CD14-positive monocyte (primary cell): ENCODE data around the gene INF2. TPM values are rescaled to one million over a fixed set of nuclear protein-coding genes. Genes with fewer than 3 reads are reported as not detected.
A peak's percentile ranks its signal among the peaks of the same experiment; 100 is the strongest.

ENCODE experiments used
- DNase-seq, 3 donors: peaks; one replicate each; pipeline ENCODE4 v3.0.0-alpha.2; 2011 to 2022
- H2AFZ ChIP-seq: 2 replicates; pipeline ENCODE4 v1.6.0; 2012; ENCODE audit warnings: mild to moderate bottlenecking, low read depth, low read length, inconsistent platforms; ENCODE audit not compliant: insufficient read depth, poor library complexity, severe bottlenecking
- H3K27ac ChIP-seq, 2 donors: 1 replicate in 1 of 2; 2 replicates in 1 of 2; pipeline ENCODE4 v1.5.1; 2012 to 2013; ENCODE audit warnings: low read length in 2 of 2, control low read depth in 1 of 2, inconsistent platforms in 1 of 2, low read depth in 1 of 2, mild to moderate bottlenecking in 1 of 2
- H3K27me3 ChIP-seq, 2 donors: one replicate each; pipeline versions ENCODE4 v1.6.0 to v1.6.1; 2011 to 2013; ENCODE audit warnings: low read length in 2 of 2; ENCODE audit not compliant: control insufficient read depth in 2 of 2, insufficient read depth in 2 of 2
- H3K36me3 ChIP-seq, 2 donors: replicated peaks in 1 of 2; 1 replicate in 1 of 2; 2 replicates in 1 of 2; pipeline versions ENCODE4 v1.5.1 to v1.6.1; 2012 to 2013; ENCODE audit warnings: low read length in 2 of 2, control low read depth in 1 of 2, inconsistent platforms in 1 of 2, mild to moderate bottlenecking in 1 of 2; ENCODE audit not compliant: insufficient read depth in 2 of 2, control insufficient read depth in 1 of 2
- H3K4me1 ChIP-seq, 2 donors: 1 replicate in 1 of 2; 2 replicates in 1 of 2; pipeline versions ENCODE4 v1.5.1 to v1.6.1; 2012 to 2013; ENCODE audit warnings: low read length in 2 of 2, control low read depth in 1 of 2, inconsistent platforms in 1 of 2, mild to moderate bottlenecking in 1 of 2, moderate library complexity in 1 of 2; ENCODE audit not compliant: insufficient read depth in 2 of 2, control insufficient read depth in 1 of 2
- H3K4me2 ChIP-seq: replicated peaks from 2 replicates; pipeline ENCODE3; 2012; ENCODE audit warnings: low read length, moderate library complexity, mild to moderate bottlenecking; ENCODE audit not compliant: poor library complexity, severe bottlenecking; ENCODE audit errors: extremely low read depth
- H3K4me3 ChIP-seq, 3 experiments: fragments of 200-600 bp in 1 of 3; sonication (generic) in 1 of 3; replicated peaks in 1 of 3; 1 replicate in 2 of 3; 2 replicates in 1 of 3; pipeline ENCODE4 v1.5.1; 2011 to 2013; ENCODE audit warnings: low read length in 3 of 3, mild to moderate bottlenecking in 3 of 3, control low read depth in 2 of 3, low read depth in 2 of 3, inconsistent platforms in 1 of 3, moderate library complexity in 1 of 3
- H3K79me2 ChIP-seq: 2 replicates; pipeline ENCODE4 v1.6.0; 2012; ENCODE audit warnings: mild to moderate bottlenecking, control low read depth, inconsistent platforms, low read length, moderate library complexity; ENCODE audit not compliant: insufficient read depth
- H3K9ac ChIP-seq: 2 replicates; pipeline ENCODE4 v1.6.0; 2017; ENCODE audit warnings: low read length, mild to moderate bottlenecking; ENCODE audit not compliant: insufficient read depth, poor library complexity, severe bottlenecking
- H3K9me3 ChIP-seq, 2 donors: replicated peaks in 1 of 2; 1 replicate in 1 of 2; 2 replicates in 1 of 2; pipeline versions ENCODE4 v1.5.1 to v1.6.1; 2012 to 2013; ENCODE audit warnings: low read length in 2 of 2, control low read depth in 1 of 2; ENCODE audit not compliant: control insufficient read depth in 1 of 2, insufficient read depth in 1 of 2
- H4K20me1 ChIP-seq: 2 replicates; pipeline ENCODE4 v1.6.0; 2012; ENCODE audit warnings: mild to moderate bottlenecking, low read length, control low read depth, moderate library complexity; ENCODE audit not compliant: insufficient read depth
- H3K27ac Mint-ChIP-seq, 7 donors: one replicate each; pipeline ENCODE4 v1.8.0; 2020; ENCODE audit warnings: mild to moderate bottlenecking in 7 of 7, mixed read lengths in 7 of 7, moderate library complexity in 6 of 7, inconsistent platforms in 2 of 7
- H3K27me3 Mint-ChIP-seq, 3 donors: one replicate each; pipeline ENCODE4 v1.8.0; 2021 to 2022; ENCODE audit warnings: low read depth in 3 of 3, mild to moderate bottlenecking in 3 of 3, mixed read lengths in 3 of 3, moderate library complexity in 3 of 3, inconsistent platforms in 1 of 3
- H3K36me3 Mint-ChIP-seq, 2 donors: one replicate each; pipeline ENCODE4 v1.8.0; 2020; ENCODE audit warnings: mixed read lengths in 2 of 2, inconsistent platforms in 1 of 2, mild to moderate bottlenecking in 1 of 2
- H3K4me1 Mint-ChIP-seq: one replicate; pipeline ENCODE4 v1.8.0; 2020; ENCODE audit warnings: mild to moderate bottlenecking, mixed read lengths
- H3K4me3 Mint-ChIP-seq, 2 donors: one replicate each; pipeline ENCODE4 v1.8.0; 2020; ENCODE audit warnings: mild to moderate bottlenecking in 2 of 2, mixed read lengths in 2 of 2, moderate library complexity in 1 of 2
- H3K9me3 Mint-ChIP-seq, 7 donors: one replicate each; pipeline ENCODE4 v1.8.0; 2020 to 2022; ENCODE audit warnings: mixed read lengths in 7 of 7, mild to moderate bottlenecking in 6 of 7, moderate library complexity in 6 of 7, inconsistent platforms in 2 of 7
- CTCF ChIP-seq: fragments of 200-600 bp; IDR thresholded peaks from one replicate; pipeline ENCODE4 v1.8.0; 2022; ENCODE audit warnings: antibody characterized with exemption, mild to moderate bottlenecking
- WGBS: methylation state at CpG from one replicate; pipeline ENCODE4 v1.1.5; 2013; ENCODE audit warnings: missing lambda C conversion rate; ENCODE audit not compliant: insufficient coverage; 5-methylcytosine and 5-hydroxymethylcytosine counted together
- intact Hi-C, 2 donors: fragments of 100-400 bp; cut with micrococcal nuclease; formaldehyde crosslinking; loops; one replicate each; pipeline versions ENCODE4 v1.15.0 to v1.15.1; 2023
- polyA plus RNA-seq, 3 donors: library from polyadenylated mRNA; depleted of rRNA in 1 of 3; unstranded in 2 of 3; stranded (reverse) in 1 of 3; fragments of 300-500 nt in 2 of 3; fragments of >200 nt in 1 of 3; fragmentation: Illumina TruSeq in 2 of 3; gene quantifications; 1 replicate in 2 of 3; 2 replicates in 1 of 3; pipeline ENCODE4 v1.2.3, GENCODE V29; 2012 to 2021

Gene INF2
- polyA plus RNA-seq, 3 donors = 2.9 to 23.3 (median 3.8) TPM

DNA sequence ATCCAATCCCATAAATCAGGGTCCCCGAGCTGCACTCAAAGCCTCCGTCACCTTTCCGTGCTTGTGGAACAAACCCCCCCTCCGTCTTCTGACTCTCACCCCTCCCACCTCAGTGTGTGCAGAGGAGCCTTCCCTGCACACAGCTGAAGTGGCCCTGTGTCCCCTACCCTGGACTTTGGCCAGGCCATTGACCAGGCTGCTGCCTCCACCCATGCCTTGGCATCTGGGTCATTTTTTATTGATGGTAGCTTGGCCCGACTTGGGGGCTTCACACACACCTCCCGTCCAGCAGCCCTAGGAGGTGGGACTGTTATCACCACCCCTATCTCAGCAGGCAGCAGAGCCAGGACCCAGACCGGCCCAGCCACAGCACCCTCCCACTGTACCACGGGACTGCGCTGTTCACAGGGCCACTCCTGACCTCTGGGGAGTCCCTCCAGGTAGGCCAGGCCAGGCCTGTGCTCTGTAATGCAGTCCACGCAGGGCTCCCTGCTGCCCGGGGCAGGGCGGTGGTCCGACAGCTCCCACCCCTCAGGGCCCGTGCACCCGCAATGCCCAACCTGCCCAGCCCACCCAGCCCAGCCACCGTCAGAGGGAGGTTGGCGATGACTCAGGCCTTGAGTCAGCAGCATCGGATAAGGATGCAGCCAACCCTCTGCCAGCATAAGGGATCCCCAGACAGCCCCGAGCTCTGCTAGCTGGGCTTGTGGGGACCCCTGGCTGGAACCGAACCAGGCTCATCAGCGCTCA, 9.2 kb upstream of the INF2 start:
- Histone ChIP-seq H4K20me1 (no peaks in the 10 kb centered on the region), H3K36me3 (no peaks in the 10 kb centered on the region), H2AFZ (peak overlapping the region; percentile 41), H3K27ac (peak overlapping the region; percentile 77 to 90), H3K4me3 (peak overlapping the region in 1 of 3 experiments; percentile 18), H3K9me3 (no peaks in the 10 kb centered on the region), H3K79me2 (no peaks in the 10 kb centered on the region), H3K4me1 (peaks cover 46 to 68% of the 10 kb centered on the region in 2 donors), H3K27me3 (no peaks in the 10 kb centered on the region), H3K4me2 (peak overlapping the region; percentile 19), H3K9ac (peak overlapping the region; percentile 67)
- Mint-ChIP-seq H3K27me3 (peaks cover 6 to 11% (median 8%) of the 10 kb centered on the region in 3 donors), H3K9me3 (peaks cover 0 to 4% (median 0%) of the 10 kb centered on the region in 7 donors), H3K4me1 (peaks cover 38% of the 10 kb centered on the region), H3K36me3 (no peaks in the 10 kb centered on the region), H3K4me3 (peak overlapping the region; percentile 65 to 72), H3K27ac (peak overlapping the region; percentile 87 to 98 (median 96))
- 70% methylated on average over 20 of the region's 21 CpGs for WGBS
- DNase-seq = peak; percentile 54 to 79 (median 65)
- intact Hi-C loops = no loop called here
- no peak for TF ChIP-seq CTCF

DNA sequence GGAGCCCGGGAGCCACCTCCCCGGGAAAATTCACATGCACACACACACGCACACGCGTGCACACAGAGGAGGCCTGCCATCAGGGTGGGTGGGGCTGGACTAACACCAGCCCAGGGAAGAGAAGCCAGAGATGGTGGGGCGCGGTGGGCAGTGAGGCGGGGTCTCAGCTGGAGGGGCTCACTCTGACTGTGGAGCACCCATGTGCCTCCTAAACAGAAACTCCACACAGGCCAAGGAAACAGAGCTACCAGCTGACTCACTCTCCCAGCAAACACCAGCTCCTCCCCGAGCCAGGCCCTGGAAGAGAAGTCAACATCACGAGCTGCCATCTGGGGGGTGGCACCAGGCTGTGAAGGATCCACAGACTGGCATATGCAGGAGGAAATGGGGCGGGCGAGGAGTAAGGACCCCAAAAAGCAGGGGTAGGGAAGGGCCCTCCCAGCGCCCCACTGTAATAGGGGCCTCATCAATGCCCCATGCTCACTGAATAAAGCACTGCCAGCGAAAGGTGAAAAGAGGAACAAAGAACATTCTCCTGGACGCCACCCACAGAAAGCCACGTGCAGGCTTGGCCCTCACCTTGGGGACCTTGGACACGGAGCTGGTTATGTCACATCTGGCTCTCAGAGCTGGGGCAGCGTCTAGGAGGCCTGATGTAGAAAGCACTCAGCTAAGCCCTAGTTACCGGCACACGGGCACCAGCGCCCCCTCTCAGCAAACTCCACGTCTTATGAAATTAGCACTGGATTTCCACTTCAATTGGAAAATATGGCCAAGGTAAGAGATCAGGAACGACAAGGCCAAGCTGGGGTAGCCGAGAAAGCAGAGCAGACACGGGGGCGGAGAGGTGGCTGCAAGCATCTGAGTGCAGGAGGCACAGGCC, 8.4 kb upstream of the INF2 start:
- Histone ChIP-seq H3K27me3 (no peaks in the 10 kb centered on the region), H3K9ac (peak overlapping the region; percentile 67), H3K4me3 (peak overlapping the region in 1 of 3 experiments; percentile 18), H2AFZ (peak overlapping the region; percentile 41), H3K79me2 (no peaks in the 10 kb centered on the region), H3K36me3 (no peaks in the 10 kb centered on the region), H3K4me2 (peak overlapping the region; percentile 19), H4K20me1 (no peaks in the 10 kb centered on the region), H3K9me3 (no peaks in the 10 kb centered on the region), H3K27ac (peak overlapping the region; percentile 77 to 90), H3K4me1 (peaks cover 47 to 70% of the 10 kb centered on the region in 2 donors)
- Mint-ChIP-seq H3K27ac (peak overlapping the region; percentile 87 to 98 (median 96)), H3K4me3 (peak overlapping the region; percentile 65 to 72), H3K36me3 (no peaks in the 10 kb centered on the region), H3K27me3 (peaks cover under 1 to 10% (median 8%) of the 10 kb centered on the region in 3 donors), H3K4me1 (peaks cover 39% of the 10 kb centered on the region), H3K9me3 (peaks cover 0 to 4% (median 0%) of the 10 kb centered on the region in 7 donors)
- DNase-seq = peak; percentile 63 to 80 (median 74)
- no peak for TF ChIP-seq CTCF
- intact Hi-C loops = no loop called here
- 38% methylated on average over 15 of the region's 26 CpGs for WGBS
